Inflammatory macrophage treated with lipopolysaccharide for 1 hour (primary cell): ENCODE measurements around the gene PRDX1.

Source experiments
- DNase-seq, 2 donors: peaks; one replicate each; pipeline ENCODE4 v3.0.0-alpha.2; 2020 to 2022

PRDX1 gene

GRCh38 chr1:45521413-45522323, at the start of gene PRDX1:
Gene PRDX1, minus strand, starts transcription at chr1:45521884. Its CDS starts 2,841 bp downstream, at chr1:45519043.
- peak; percentile 96 to 100 for DNase-seq

GRCh38 chr1:45570631-45571030, 48.9 kb upstream of the PRDX1 start:
- DNase-seq = no peak

DNA sequence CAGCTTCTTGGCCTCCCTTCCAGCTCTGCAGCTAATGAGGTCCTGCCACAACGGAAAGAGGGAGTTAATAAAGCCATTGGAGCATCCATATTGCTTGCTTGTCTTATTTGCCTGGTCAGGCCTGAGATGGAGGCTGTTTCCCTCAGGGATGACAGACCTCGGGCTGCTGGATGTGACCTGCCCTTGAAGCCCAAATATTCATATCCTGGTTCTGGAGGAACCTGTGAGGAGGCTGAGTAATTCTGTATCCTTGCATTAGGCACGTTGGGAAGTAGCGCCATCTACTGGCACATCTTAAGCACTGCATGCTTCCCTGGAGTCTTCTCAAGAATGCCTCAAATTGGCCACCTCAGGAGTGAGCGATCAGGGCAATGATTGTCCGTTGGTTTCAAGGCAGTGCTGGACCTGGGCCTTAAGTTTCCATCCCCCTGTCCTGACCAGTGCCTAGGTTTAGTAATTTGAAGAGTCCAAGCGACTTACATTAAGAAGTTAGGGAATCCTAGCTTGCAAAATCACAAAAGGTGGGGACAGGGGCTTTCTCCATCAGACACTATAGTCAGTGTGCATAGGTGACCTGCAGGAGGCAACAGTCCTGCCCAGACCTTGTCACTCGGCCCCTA, 48.4 kb upstream of the PRDX1 start:
- peak; percentile 50 to 89 for DNase-seq

DNA sequence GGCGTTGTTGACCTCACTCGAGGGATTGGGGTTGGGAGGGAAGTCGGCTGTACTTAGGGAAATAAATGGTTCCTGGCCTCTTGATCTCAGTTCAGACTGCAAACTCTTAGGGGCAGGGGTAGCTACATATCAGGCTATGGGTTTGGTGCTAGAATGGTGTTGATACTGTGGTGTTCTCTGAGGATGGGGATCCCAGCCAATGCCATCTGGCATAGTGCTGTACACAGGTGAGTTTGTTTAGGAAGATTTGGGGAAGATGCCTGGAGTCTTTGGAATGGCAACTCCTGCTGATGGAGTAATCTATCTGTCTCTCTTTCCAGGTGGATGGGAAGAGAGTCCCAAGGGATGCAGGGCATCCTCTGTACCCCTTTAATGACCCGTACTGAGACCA, 47.9 kb upstream of the PRDX1 start:
- DNase-seq = no peak

DNA sequence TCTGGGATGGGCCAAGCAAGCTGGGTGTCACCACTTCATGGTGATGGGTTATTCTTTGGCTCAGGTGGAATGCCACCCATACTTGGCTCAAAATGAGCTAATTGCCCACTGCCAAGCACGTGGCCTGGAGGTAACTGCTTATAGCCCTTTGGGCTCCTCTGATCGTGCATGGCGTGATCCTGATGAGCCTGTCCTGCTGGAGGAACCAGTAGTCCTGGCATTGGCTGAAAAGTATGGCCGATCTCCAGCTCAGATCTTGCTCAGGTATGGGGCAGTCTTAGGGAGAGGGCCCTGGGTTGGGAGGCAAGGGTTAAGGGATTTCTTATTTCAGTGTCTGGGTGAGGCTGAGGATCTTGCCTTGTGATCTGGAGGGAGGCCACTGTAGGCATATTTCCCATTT, 46.7 kb upstream of the PRDX1 start:
- no peak for DNase-seq

- no peak for DNase-seq
Measured at GRCh38 chr1:45567911-45568310, 46.2 kb upstream of the PRDX1 start.

- peak; percentile 37 to 56 for DNase-seq
Measured at GRCh38 chr1:45566722-45567121, 45.0 kb upstream of the PRDX1 start.

DNA sequence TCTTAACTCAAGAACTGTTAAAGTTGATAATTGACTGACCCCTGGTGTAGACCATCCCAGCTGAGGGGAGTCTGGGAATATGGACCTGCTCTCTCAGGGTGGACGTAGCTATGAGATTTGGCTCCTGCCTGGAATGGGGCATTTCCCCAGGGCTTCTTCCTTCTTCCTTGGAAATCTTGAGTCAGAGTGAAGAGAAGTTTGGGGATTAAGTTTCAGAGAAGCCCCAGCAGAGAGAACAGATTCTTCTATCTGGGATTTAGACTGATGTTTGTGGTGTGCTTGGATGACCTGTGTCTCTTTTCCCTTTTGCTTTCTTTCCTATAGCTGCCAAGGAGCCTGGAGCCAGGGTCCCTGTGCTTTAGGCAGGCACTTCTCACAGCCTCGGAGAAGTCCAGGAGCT, 42.2 kb upstream of the PRDX1 start:
- DNase-seq = no peak

DNA sequence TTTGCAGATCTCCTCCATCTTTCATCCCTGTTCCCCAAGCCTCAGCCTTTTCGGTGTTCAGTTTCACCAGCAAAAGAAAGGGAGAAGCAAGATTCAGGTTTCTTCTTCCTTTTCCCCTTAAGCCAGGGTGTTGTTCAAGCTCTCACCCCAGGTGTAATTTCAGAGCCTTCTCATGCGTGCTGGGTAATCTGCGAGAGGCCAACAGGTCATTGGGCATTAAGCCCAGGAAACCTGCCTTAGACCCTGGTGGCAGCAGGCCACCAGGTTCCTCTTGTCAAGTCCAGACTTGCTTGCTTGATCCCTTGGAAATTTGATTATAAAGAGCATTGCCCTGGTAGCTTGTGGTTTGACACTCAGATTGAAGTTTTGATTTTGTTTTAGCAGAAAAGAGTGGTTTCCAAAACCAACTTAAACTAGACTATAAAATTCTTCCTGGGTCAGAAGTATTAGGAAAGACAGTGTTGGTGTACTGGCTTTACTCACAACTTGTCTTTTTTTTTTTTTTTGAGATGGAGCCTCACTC, 35.8 kb upstream of the PRDX1 start:
- no peak for DNase-seq

- DNase-seq = no peak
Measured at GRCh38 chr1:45554198-45554597, 32.5 kb upstream of the PRDX1 start.

DNA sequence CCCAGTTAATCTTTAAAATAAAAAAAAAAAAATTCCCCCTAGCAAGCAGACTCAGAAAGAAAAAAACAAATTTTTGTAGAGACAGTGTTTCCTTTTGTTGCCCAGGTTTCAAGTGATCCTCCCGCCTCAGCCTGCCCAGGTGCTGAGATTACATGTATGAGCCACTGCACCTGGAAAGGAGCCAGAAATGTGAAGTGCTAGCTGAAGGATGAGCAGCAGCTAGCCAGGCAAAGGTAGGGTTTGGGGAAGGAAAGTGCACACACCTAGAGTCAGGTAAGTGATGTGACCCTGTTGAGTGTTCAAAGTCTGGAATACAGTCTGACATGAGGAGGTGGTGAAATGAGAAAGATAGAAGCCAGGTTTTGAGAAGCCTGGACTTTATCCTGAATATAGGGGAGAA, 30.6 kb upstream of the PRDX1 start:
- no peak for DNase-seq

GRCh38 chr1:45551684-45552083, 30.0 kb upstream of the PRDX1 start:
- DNase-seq = no peak

GRCh38 chr1:45550401-45551351, 29.0 kb upstream of the PRDX1 start, which contains the start of gene AKR1A1:
Gene AKR1A1, plus strand, starts transcription at chr1:45550826. Its CDS starts 10,969 bp downstream, at chr1:45561795.
- peak; percentile 89 to 90 for DNase-seq

- no peak for DNase-seq
Measured at GRCh38 chr1:45545553-45546310, 24.0 kb upstream of the PRDX1 start.

- peak; percentile 40 to 43 for DNase-seq
Measured at GRCh38 chr1:45545019-45545493, 23.4 kb upstream of the PRDX1 start.

DNA sequence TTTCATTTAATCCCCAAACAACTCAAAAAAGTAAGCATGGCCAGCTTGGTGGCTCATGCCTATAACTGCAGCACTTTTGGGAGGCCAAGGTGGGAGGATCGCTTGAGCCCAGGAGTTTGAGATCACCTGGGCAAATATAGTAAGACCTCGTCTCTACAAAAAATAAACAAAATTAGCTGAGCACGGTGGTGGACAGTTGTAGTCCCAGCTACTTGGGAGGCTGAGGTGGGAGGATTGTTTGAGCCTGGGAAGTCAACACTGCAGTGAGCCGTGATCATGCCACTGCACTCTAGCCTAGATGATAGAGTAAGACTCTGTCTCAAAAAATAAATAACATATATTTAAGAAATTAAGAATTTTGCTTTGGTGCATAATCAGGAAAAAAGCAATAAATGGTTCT, 22.8 kb upstream of the PRDX1 start:
- peak in 1 of 2 donors; percentile 23 for DNase-seq

DNA sequence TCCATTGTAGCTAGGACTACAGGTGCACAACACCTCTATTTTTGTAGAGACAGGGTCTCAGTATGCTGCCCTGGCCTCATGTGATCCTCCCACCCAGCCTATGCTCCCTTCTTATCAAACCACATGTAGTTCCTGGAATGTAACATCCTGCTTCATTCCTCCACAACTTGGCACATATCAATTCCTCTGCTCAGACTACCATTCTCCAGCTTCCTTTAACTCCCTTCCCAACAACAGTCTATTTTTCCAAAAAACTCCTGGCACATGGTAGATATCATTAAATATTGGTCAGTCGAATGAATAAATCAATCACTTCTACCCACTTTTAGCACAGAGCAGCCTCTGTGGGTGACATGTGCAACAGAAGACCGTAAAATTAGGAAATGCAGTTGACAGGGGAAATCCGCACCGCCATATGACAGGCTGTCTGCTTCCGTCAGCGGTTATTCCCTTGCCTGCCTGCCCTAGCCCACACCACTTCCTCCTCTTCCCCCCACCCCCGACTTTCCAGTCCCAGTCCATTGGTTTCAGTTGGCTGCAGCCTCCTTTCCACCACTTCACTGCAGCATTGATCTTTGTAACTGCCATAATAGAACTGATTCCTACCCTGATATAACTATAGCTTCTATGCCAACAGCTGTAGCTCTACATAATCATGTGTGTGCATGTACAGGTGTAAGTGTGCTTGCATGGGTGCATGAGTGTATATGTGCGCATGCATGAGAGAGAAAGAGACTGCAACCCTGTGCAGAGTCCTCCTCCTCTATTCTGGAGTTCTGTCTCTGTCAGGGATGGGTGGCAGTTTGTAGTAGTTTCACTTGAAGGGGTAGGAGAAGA, 22.1 kb upstream of the PRDX1 start:
- DNase-seq = peak; percentile 92 to 98

DNA sequence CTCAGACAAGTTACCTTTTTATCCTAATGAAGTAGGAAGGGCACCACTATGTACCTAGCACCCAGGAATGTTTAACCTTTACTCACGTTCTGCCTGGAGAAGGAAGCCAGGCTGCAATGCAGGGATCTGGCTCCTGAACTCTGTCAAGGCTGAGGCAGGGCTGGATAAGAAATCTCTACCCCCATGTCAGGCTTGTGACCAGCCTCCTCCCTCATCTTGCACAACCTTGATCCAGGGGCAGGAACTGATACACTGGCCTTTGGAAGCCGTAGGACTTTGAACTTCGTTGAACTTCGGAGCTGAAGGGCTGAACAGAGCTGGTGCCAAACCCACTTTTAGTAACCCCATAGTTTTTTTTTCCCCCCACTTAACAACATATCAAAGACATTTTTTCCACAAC, 20.9 kb upstream of the PRDX1 start:
- peak; percentile 67 to 93 for DNase-seq

GRCh38 chr1:45541193-45541592, 19.5 kb upstream of the PRDX1 start:
- DNase-seq = peak in 1 of 2 donors; percentile 20

DNA sequence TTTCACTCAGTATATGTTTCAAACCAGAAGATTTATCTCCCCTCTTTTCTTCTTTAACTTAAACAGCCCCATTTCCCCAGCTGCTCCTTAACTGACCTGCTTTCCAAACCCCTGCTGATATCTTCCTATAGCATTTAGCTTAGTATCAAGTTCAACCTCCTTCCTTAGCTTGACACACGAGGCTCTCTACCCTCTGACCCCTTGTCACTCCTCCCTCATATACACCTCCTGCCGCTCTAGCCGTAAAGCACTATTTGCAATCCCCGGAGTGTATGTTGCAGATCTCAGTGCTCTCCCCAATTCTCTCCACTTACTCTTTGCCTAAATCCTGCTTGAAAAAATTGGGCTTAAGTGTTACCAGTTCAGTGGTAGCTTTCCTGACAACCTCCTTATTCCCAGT, 15.2 kb upstream of the PRDX1 start:
- DNase-seq = no peak
